Smooth muscle cell (in vitro differentiated cells): ENCODE data around the gene CLIP2. TPM values are rescaled to one million over a fixed set of nuclear protein-coding genes. Genes with fewer than 3 reads are reported as not detected.
"Not testable (repeated sequence)": the region's sequence is repeated elsewhere in the genome, so short reads cannot be mapped to it uniquely, and the experiment has no call there.

Source experiments
- DNase-seq: peaks from one replicate; lab custom pipeline; 2025; ENCODE audit not compliant: unreplicated experiment; lab: John Stamatoyannopoulos, UW
- H2AFZ ChIP-seq: fragments of 200-600 bp; sonication (generic); 2 replicates; pipeline ENCODE4 v1.6.0; 2016; ENCODE audit warnings: antibody characterized with exemption, low read depth, mild to moderate bottlenecking
- H3F3A ChIP-seq: fragments of 200-600 bp; sonication (generic); 2 replicates; pipeline ENCODE4 v1.6.0; 2017; ENCODE audit warnings: antibody characterized with exemption, low read depth
- H3K27ac ChIP-seq: fragments of 200-600 bp; sonication (generic); 2 replicates; pipeline ENCODE4 v1.5.1; 2016; ENCODE audit warnings: low read depth, mild to moderate bottlenecking
- H3K27me3 ChIP-seq: fragments of 200-600 bp; sonication (generic); 2 replicates; pipeline ENCODE4 v1.6.1; 2016; ENCODE audit warnings: low read depth, mild to moderate bottlenecking
- H3K36me3 ChIP-seq: fragments of 200-600 bp; sonication (generic); 2 replicates; pipeline ENCODE4 v1.5.1; 2016; ENCODE audit warnings: low read depth
- H3K4me1 ChIP-seq: fragments of 200-600 bp; sonication (generic); 2 replicates; pipeline ENCODE4 v1.5.1; 2016; ENCODE audit warnings: low read depth
- H3K4me2 ChIP-seq: fragments of 200-600 bp; sonication (generic); 2 replicates; pipeline ENCODE4 v1.6.0; 2016; ENCODE audit warnings: mild to moderate bottlenecking
- H3K4me3 ChIP-seq: fragments of 200-600 bp; sonication (generic); 2 replicates; pipeline ENCODE4 v1.5.1; 2016; ENCODE audit warnings: mild to moderate bottlenecking
- H3K79me2 ChIP-seq: fragments of 200-600 bp; sonication (generic); 2 replicates; pipeline ENCODE4 v1.6.0; 2016; ENCODE audit warnings: low read depth, mild to moderate bottlenecking
- H3K9ac ChIP-seq: fragments of 200-600 bp; sonication (generic); 2 replicates; pipeline ENCODE4 v1.6.0; 2016; ENCODE audit warnings: low read depth
- H3K9me3 ChIP-seq: fragments of 200-600 bp; sonication (generic); replicated peaks from 2 replicates; pipeline ENCODE4 v1.5.1; 2016; ENCODE audit warnings: low read depth
- H4K20me1 ChIP-seq: fragments of 200-600 bp; sonication (generic); 2 replicates; pipeline ENCODE4 v1.6.0; 2016; ENCODE audit warnings: low read depth
- CTCF ChIP-seq: fragments of 200-600 bp; sonication (generic); IDR thresholded peaks from 2 replicates; pipeline ENCODE4 v1.5.1; 2017; ENCODE audit warnings: borderline replicate concordance, mild to moderate bottlenecking, antibody characterized with exemption; ENCODE audit not compliant: insufficient read depth, poor library complexity, severe bottlenecking
- WGBS: methylation state at CpG from one replicate; pipeline ENCODE4 v1.1.7; 2016; ENCODE audit warnings: low lambda C conversion rate; 5-methylcytosine and 5-hydroxymethylcytosine counted together
- polyA plus RNA-seq: library from polyadenylated mRNA; unstranded; fragments of >200 nt; fragmentation: Nextera tagmentation; extraction: Ambion mirVana; gene quantifications from 2 replicates; pipeline ENCODE4 v1.2.1, GENCODE V29; 2016
- total RNA-seq: library from RNA; depleted of rRNA; stranded (reverse); fragments of >200 nt; gene quantifications from 2 replicates; pipeline ENCODE4 v1.2.3, GENCODE V29; 2014

Gene CLIP2
- total and polyA plus RNA-seq, 2 experiments from 2014 or later: 12.1 to 23.3 TPM

GRCh38 chr7:74401137-74401859, 112.1 kb downstream of the CLIP2 start:
- Histone ChIP-seq H3F3A (no peaks in the 10 kb centered on the region), H3K36me3 (no peaks in the 10 kb centered on the region), H3K9ac (no peak overlapping the region), H3K4me2 (no peak overlapping the region), H3K4me3 (no peak overlapping the region), H3K9me3 (no peaks in the 10 kb centered on the region), H3K27me3 (no peaks in the 10 kb centered on the region), H4K20me1 (peaks cover 5% of the 10 kb centered on the region), H3K27ac (no peak overlapping the region), H3K79me2 (no peaks in the 10 kb centered on the region), H2AFZ (no peak overlapping the region), H3K4me1 (no peaks in the 10 kb centered on the region)
- WGBS: 47% methylated on average over 14 of the region's 14 CpGs
- peak; percentile 19 for DNase-seq
- TF ChIP-seq CTCF: peak; percentile 97

- not testable (repeated sequence) for H3K4me1 ChIP-seq, H3K9ac ChIP-seq, H3K36me3 ChIP-seq, H4K20me1 ChIP-seq, H2AFZ ChIP-seq, H3K4me3 ChIP-seq, H3K27ac ChIP-seq, H3K27me3 ChIP-seq, DNase-seq, H3K4me2 ChIP-seq, H3K79me2 ChIP-seq, H3F3A ChIP-seq, H3K9me3 ChIP-seq
- 100% methylated on average over 3 of the region's 3 CpGs for WGBS
Observed at GRCh38 chr7:74402668-74403067, 113.5 kb downstream of the CLIP2 start.

GRCh38 chr7:74403521-74404387, 114.5 kb downstream of the CLIP2 start:
- WGBS: 94% methylated on average over 30 of the region's 30 CpGs
- Histone ChIP-seq H2AFZ (no peak overlapping the region), H3F3A (no peaks in the 10 kb centered on the region), H3K4me2 (no peak overlapping the region), H3K79me2 (no peaks in the 10 kb centered on the region), H3K27ac (no peak overlapping the region), H3K27me3 (no peaks in the 10 kb centered on the region), H3K36me3 (no peaks in the 10 kb centered on the region), H3K4me3 (no peak overlapping the region), H4K20me1 (peaks cover 5% of the 10 kb centered on the region), H3K9me3 (no peaks in the 10 kb centered on the region), H3K9ac (no peak overlapping the region), H3K4me1 (no peaks in the 10 kb centered on the region)
- TF ChIP-seq CTCF: no peak
- DNase-seq: no peak

GRCh38 chr7:74404388-74404700, 115.1 kb downstream of the CLIP2 start:
- H3K79me2 ChIP-seq: no peaks in the 10 kb centered on the region
- no peak overlapping the region for H3K4me3 ChIP-seq
- no peak overlapping the region for H3K27ac ChIP-seq
- H3K27me3 ChIP-seq: no peaks in the 10 kb centered on the region
- H3K36me3 ChIP-seq: no peaks in the 10 kb centered on the region
- H4K20me1 ChIP-seq: peaks cover 5% of the 10 kb centered on the region
- no peak for DNase-seq
- no peak overlapping the region for H3K9ac ChIP-seq
- no peak for TF ChIP-seq CTCF
- 98% methylated on average over 8 of the region's 8 CpGs for WGBS
- no peaks in the 10 kb centered on the region for H3K9me3 ChIP-seq
- H3K4me2 ChIP-seq: no peak overlapping the region
- H2AFZ ChIP-seq: no peak overlapping the region
- H3K4me1 ChIP-seq: no peaks in the 10 kb centered on the region
- no peaks in the 10 kb centered on the region for H3F3A ChIP-seq
